GM12865 (cell line): ENCODE results near the gene NT5C1A.

Experiments used
- DNase-seq: peaks from one replicate; pipeline ENCODE4 v3.0.0; 2010; ENCODE audit warnings: low read depth
- H3K4me3 ChIP-seq: 2 replicates; pipeline ENCODE4 v1.5.1; 2011; ENCODE audit warnings: mild to moderate bottlenecking, low read depth, low read length, control low read depth
- CTCF ChIP-seq: IDR thresholded peaks from 2 replicates; pipeline ENCODE4 v1.5.1; 2011; ENCODE audit warnings: low read length, control low read depth, low read depth, inconsistent platforms; ENCODE audit not compliant: insufficient read depth; ENCODE audit errors: missing control alignments

NT5C1A gene

DNA sequence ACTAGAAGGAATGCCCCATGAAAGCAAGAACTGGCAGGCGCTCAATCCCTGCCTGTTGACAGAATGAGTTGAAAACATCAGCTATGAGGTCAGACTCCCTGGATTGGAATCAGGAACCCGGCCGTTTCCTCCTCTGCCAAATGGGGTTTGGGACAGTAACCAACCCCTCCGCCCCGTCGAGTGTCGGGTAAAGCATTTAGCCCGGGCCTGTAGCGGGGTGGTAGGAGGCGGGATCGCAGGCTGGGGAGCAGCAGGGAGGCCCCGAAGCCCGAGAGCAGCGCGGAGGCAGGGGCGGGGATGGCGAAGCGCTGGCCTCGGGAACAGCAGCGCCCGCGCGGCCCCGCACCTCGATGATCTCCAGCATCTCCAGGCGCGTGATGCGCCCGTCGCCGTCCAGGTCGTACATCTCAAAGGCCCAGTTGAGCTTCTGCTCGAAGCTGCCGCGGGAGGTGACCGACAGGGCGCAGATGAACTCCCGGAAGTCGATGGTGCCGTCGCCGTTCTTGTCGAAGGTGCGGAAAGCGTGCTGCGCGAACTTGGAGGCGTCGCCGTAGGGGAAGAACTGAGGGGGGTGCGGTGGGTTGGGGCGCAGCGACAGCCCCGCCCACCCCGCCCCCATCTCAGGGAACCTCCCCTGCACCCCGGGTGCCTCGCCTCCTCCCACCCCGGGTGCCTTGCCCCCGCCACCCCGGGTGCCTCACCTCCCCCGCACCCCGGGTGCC is 11.8 kb upstream of the NT5C1A start:
- DNase-seq: no peak
- TF ChIP-seq CTCF: no peak
- no peak overlapping the region for H3K4me3 ChIP-seq

DNA sequence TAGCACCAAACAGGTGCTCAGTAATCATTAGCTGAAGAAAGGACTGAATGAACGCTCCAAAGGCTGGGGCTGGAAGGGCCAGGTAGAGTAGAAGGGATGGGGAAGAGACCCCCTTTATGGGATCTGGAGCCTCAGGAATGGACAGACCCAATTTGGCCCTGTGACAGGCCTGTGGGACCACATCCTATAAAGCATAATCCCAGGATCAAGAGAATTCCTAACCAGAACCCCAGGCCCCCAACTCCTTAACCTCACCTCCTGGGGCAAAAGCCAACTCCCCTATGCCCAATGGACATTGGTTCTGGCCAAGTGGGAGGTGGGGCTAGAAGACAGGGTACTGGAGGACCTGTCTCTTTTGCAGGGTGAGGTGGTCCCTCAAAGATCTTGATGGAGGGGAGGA is 10.1 kb upstream of the NT5C1A start:
- DNase-seq: no peak
- no peak overlapping the region for H3K4me3 ChIP-seq
- no peak for TF ChIP-seq CTCF

DNA sequence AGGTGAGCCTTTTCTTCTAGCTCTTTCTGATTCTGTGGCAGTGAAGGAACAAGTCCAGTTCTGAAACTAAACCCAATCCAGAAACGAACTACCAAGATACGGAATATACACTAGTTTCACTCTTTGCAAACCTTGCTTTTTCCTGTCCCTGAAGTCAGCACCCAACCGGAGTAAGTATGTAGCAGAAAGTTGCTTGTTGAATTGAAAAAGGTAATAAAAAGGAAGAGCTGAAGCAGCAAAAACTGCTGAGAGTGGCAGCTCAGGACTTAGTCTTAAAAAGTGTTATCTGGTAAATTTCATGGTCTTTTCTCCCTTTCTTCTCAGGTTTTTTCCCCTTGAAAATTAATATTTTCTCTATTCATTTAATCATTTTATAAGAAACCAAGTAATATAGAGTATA is 9.4 kb upstream of the NT5C1A start:
- no peak for DNase-seq
- TF ChIP-seq CTCF: no peak
- H3K4me3 ChIP-seq: no peak overlapping the region

GRCh38 chr1:39680751-39681150 is 8.8 kb upstream of the NT5C1A start:
- no peak for TF ChIP-seq CTCF
- H3K4me3 ChIP-seq: no peak overlapping the region
- DNase-seq: no peak

GRCh38 chr1:39679821-39680220 is 7.9 kb upstream of the NT5C1A start:
- H3K4me3 ChIP-seq: no peak overlapping the region
- no peak for DNase-seq
- TF ChIP-seq CTCF: no peak

DNA sequence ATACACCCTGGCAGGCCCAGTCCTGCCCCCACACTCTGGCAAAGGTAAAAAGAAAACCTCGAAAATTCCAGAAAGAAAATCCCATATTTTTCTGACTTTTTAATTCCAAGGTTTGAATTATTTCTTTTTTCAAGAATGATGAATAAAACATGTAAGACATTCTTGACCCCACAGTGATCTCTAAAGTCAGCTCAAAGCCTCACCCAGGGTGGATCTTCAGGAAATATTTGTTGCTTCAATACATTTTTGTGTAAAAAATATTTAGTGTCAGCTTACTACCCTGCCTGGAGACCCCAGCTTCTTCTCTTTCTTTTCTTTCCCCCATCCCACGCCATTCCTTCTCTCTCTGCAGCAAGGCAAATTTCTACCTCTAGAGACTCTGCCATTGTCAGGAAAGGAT is 7.0 kb upstream of the NT5C1A start:
- H3K4me3 ChIP-seq: no peak overlapping the region
- TF ChIP-seq CTCF: no peak
- DNase-seq: no peak

DNA sequence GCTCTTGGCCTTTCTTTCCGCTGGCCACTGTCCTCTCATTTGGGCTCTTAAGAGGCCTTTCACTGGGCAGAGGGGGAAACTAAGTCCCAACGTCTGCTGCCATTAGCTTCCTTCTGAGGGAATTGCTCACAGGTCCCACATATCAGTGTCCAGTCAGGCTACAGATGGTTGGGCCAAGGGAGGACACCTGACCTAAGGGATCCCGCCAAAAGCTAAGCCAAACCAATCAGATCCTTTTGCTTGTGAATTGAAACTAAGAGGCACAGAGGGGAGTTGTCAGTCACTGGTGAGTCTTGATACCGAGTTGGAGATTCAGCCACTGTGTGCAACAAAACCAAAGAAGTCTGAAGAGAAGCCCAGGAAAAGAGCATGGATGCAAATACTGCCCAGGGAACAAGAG is 5.7 kb upstream of the NT5C1A start:
- H3K4me3 ChIP-seq: no peak overlapping the region
- no peak for DNase-seq
- no peak for TF ChIP-seq CTCF
